Epithelial cell of proximal tubule (primary cell): Measurements from ENCODE around the gene MRI1. TPM values are rescaled to one million over a fixed set of nuclear protein-coding genes. Genes with fewer than 3 reads are reported as not detected.
"Not testable (repeated sequence)": the region's sequence is repeated elsewhere in the genome, so short reads cannot be mapped to it uniquely, and the experiment has no call there.

Experiments
- DNase-seq: peaks from one replicate; pipeline ENCODE4 v3.0.0-alpha.2; 2011; ENCODE audit warnings: low read depth
- H3K4me3 ChIP-seq: 2 replicates; pipeline ENCODE4 v1.5.1; 2011; ENCODE audit warnings: low read depth, mild to moderate bottlenecking, low read length
- total RNA-seq: library from RNA; depleted of rRNA; stranded (reverse); fragments of >200 nt; gene quantifications from 2 replicates; pipeline ENCODE4 v1.2.3, GENCODE V29; 2015
- TF ChIP-seq, protein P1 (sequence below): conservative IDR thresholded peaks from 2 replicates; pipeline ENCODE4 v1.5.1; 2012; ENCODE audit warnings: low read depth, mild to moderate bottlenecking, low read length

Gene MRI1
- total RNA-seq, 1 donor from 2014 or later, result 63.0 TPM

DNA sequence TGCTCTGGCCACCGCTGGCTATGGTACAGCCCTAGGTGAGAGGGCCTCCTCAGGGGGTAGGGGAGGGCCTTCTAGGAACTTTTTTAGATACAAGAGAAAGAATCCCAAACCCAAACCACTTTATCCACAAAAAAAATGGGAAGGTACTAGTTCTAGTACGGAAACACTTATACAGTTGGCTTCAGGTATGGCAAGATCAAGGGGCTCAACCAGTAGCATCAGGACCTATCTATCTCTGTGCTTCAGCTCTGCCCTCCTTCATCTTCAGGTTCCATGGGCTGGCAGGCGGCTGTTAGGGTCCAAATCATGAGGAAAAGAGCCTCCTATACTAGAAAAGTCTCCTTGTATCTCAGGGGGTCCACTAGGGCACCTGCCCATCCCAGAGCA is 1.8 kb downstream of the MRI1 start:
- no peak for DNase-seq
- TF ChIP-seq, protein P1, sequence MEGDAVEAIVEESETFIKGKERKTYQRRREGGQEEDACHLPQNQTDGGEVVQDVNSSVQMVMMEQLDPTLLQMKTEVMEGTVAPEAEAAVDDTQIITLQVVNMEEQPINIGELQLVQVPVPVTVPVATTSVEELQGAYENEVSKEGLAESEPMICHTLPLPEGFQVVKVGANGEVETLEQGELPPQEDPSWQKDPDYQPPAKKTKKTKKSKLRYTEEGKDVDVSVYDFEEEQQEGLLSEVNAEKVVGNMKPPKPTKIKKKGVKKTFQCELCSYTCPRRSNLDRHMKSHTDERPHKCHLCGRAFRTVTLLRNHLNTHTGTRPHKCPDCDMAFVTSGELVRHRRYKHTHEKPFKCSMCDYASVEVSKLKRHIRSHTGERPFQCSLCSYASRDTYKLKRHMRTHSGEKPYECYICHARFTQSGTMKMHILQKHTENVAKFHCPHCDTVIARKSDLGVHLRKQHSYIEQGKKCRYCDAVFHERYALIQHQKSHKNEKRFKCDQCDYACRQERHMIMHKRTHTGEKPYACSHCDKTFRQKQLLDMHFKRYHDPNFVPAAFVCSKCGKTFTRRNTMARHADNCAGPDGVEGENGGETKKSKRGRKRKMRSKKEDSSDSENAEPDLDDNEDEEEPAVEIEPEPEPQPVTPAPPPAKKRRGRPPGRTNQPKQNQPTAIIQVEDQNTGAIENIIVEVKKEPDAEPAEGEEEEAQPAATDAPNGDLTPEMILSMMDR, result no peak
- H3K4me3 ChIP-seq, result no peak overlapping the region

DNA sequence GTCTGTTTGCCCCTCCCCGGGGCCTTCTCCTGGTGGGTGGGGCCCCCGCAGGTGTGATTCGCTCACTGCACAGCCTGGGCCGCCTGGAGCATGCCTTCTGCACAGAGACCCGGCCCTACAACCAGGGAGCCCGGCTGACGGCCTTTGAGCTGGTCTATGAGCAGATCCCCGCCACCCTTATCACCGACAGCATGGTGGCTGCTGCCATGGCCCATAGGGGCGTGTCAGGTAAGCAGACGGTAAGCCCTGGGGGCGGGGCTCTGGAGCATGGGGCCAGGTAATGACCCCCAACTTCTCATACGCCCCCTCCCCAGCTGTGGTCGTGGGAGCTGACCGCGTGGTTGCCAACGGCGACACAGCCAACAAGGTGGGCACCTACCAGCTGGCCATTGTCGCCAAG is 4.2 kb downstream of the MRI1 start:
- H3K4me3 ChIP-seq, result no peak overlapping the region
- DNase-seq, result no peak
- TF ChIP-seq, protein P1, result no peak

DNA sequence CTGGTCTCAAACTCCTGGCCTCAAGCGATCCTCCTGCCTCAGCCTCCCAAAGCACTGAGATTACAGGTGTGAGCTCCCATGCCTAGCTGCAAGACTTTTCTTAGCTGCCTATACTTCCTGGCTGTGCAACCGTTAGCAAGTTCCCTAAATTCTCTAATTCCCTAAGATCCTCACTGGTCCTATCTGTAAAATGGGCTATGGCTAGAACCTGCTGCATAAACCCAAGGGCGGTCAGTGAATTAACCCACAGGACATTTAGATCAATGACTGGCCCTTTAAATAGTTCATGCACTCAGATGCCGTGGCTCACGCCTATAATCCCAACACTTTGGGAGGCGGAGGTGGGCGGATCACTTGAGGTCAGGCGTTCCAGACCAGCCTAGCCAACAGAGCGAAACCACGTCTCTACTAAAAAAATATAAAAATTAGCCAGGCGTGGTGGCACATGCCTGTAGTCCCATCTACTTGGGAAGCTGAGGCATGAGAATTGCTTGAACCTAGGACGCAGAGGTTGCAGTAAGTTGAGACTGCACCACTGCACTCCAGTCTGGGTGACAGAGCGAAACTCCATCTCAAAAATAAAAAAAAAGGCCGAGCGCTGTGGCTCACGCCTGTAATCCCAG is 5.8 kb downstream of the MRI1 start:
- no peak overlapping the region for H3K4me3 ChIP-seq
- DNase-seq, result peak; percentile 74
- TF ChIP-seq, protein P1, result no peak

DNA sequence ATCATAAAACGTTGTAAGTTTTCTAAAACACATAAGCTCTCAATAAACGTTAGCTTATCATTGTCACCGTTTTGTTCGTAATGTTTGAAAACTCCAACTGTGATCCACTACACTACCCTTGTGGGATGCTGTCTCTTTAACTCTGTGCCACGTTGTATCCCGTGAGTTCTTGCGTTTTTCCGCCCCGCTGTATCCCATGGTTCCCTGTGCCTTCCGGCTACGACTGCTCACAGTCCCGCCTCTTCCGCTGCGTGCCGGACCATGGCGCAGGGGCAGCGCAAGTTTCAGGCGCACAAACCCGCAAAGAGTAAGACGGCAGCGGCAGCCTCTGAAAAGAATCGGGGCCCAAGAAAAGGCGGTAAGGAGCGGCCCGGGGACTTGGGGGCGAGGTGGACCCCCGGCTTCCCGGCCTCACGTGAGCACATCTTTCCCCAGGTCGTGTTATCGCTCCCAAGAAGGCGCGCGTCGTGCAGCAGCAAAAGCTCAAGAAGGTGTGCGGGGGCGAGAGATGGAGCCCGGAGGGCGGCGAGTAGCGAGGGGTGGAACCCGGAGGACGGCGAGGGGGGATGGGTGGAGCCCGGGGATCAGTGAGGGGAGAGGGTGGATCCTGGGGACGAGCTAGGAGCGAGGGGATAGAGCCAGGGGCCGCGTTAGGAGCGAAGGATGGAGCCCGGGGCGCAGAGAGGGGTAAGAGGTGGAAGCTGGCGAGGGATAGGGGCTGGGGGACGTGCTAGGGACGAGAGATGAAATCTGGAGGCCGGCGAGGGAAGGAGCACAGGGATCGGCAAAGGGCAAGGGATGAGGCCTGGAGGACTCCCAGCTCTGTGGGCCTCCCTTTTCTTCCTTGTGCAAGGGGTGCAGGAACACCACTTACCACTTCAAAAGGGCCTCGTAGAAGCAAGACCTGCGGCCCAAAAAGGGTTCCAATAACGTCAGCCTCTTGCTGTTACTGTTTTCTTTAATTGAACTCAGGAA is 10.2 kb downstream of the MRI1 start, which contains the start of gene C19orf53:
TSS of gene C19orf53 (plus strand) at position 240 of the 975 bp plus-strand sequence. CDS start at position 262, 22 bp downstream.
- TF ChIP-seq, protein P1, result no peak
- H3K4me3 ChIP-seq, result peak within 1 kb of the TSS; percentile 96
- DNase-seq, result no peak

DNA sequence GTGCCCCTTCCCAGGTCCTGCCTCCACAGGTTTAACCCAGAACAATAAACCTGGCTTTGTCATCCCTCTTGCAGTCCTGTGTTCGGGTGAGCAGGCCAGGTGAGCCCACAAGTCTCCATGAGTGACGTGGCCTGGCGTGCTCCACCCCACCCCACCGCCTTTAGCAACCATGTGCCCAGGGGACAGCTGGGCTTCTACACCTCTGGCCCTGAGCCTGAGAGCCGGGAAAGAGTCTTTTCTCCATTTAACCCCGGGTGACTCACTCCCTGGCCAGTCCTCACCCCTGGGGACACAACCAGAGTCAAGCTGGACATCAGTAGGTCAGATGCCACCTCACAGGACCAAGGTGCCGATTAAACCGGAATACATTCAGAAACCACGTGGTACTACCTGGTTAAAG is 14.1 kb downstream of the MRI1 start:
- H3K4me3 ChIP-seq, result no peak overlapping the region
- TF ChIP-seq, protein P1, result no peak
- DNase-seq, result no peak

DNA sequence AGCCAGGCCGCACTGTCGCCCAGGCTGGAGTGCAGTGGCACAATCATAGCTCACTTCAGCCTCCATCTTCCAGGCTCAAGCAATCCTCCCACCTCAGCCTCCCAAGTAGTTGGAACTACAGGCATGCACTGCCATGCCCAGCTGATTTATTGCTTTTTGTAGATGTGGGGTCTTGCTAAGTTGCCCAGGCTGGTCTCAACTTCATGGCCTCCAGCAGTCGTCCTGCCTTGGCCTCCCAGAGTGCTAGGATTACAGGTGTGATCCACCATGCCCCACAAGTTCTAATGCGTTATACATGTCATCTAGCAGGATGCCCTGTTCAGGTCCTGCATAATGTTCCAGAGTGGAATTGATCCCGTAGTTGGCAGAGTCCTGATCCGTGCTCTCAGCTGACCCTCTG is 14.5 kb downstream of the MRI1 start:
- TF ChIP-seq, protein P1, result no peak
- no peak for DNase-seq
- no peak overlapping the region for H3K4me3 ChIP-seq

DNA sequence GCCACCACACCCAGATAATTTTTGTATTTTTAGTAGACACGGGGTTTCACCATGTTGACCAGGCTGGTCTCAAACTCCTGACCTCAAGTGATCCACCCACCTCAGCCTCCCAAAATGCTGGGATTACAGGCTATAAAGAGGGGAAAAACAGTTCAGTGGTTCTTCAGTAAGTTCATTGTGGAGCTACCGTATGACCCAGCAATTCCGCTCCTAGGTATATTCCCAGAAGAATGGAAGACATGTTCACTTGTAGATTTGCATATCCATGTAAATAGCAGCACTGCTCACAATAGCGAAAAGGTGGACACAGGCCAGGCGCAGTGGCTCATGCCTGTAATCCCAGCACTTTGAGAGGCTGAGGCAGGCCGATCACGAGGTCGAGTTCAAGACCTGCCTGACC is 15.5 kb downstream of the MRI1 start:
- not testable (repeated sequence) for DNase-seq, H3K4me3 ChIP-seq
